Cardiac muscle cell (in vitro differentiated cells and primary cell): ENCODE results near the gene KCNMB2. TPM values are rescaled to one million over a fixed set of nuclear protein-coding genes. Genes with fewer than 3 reads are reported as not detected.

Source experiments
- DNase-seq, 2 donors: peaks; one replicate each; pipeline versions ENCODE4 v3.0.0 to v3.0.0-alpha.2; 2010 to 2017; ENCODE audit warnings: low read depth in 1 of 2, low spot score in 1 of 2
- H3K27ac ChIP-seq: fragments of 200-600 bp; sonication (generic); 2 replicates; pipeline ENCODE4 v1.5.1; 2016
- H3K27me3 ChIP-seq: fragments of 200-600 bp; sonication (generic); 2 replicates; pipeline ENCODE4 v1.6.0; 2016; ENCODE audit warnings: control low read depth
- H3K36me3 ChIP-seq: fragments of 200-600 bp; sonication (generic); 2 replicates; pipeline ENCODE4 v1.5.1; 2016; ENCODE audit warnings: control low read depth
- H3K4me1 ChIP-seq: fragments of 200-600 bp; sonication (generic); 2 replicates; pipeline ENCODE4 v1.8.1; 2017; ENCODE audit warnings: low read depth, mild to moderate bottlenecking, mixed run types
- H3K4me3 ChIP-seq: fragments of 200-600 bp; sonication (generic); 2 replicates; pipeline ENCODE4 v1.5.1; 2016; ENCODE audit warnings: mild to moderate bottlenecking
- H3K9me3 ChIP-seq: fragments of 200-600 bp; sonication (generic); 2 replicates; pipeline ENCODE4 v1.5.1; 2017; ENCODE audit warnings: low read depth, mild to moderate bottlenecking, control low read depth
- polyA plus RNA-seq: library from polyadenylated mRNA; unstranded; fragments of >200 nt; fragmentation: Nextera tagmentation; extraction: Ambion mirVana; gene quantifications from 2 replicates; pipeline ENCODE4 v1.2.1, GENCODE V29; 2016
- total RNA-seq: library from RNA; depleted of rRNA; stranded (reverse); fragments of >200 nt; gene quantifications from 2 replicates; pipeline ENCODE4 v1.2.3, GENCODE V29; 2016
- TF ChIP-seq, protein P1 (sequence below): IDR thresholded peaks from 2 replicates; pipeline ENCODE4 v1.5.1; 2012; ENCODE audit warnings: low read depth, mild to moderate bottlenecking, low read length

KCNMB2 gene
- total and polyA plus RNA-seq, 2 experiments from 2014 or later: 0.33 TPM; not detected in 1

DNA sequence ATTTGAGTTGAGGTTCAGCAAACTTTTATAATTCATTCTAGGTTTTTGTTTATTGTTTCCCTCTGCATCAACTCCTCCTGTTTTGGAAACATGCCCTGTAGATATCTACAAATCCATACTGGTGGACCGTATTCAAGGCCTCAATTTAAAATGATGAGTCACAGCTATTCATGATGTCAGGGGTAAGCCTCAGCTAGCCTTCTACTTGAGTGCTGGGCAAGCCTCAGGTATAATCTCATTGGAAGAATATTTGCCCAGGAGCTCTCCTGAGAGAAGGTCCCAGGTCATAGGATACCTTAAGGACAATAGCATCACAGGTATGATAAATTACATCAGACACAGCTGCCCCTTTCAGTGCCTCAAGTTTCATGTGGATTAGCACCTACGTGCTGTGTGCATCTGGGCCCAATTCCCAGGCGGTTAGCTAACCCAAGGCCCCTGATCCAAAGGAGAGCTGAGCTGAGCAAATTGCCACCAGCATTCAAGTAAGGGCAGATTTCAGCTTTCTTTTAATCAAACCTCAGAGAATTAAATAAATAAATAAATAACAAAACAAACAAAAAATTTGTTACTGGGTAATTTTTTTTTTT lies 87.5 kb downstream of the KCNMB2 start:
- H3K4me1 ChIP-seq: no peaks in the 10 kb centered on the region
- no peaks in the 10 kb centered on the region for H3K27me3 ChIP-seq
- DNase-seq: no peak
- TF ChIP-seq, protein P1, sequence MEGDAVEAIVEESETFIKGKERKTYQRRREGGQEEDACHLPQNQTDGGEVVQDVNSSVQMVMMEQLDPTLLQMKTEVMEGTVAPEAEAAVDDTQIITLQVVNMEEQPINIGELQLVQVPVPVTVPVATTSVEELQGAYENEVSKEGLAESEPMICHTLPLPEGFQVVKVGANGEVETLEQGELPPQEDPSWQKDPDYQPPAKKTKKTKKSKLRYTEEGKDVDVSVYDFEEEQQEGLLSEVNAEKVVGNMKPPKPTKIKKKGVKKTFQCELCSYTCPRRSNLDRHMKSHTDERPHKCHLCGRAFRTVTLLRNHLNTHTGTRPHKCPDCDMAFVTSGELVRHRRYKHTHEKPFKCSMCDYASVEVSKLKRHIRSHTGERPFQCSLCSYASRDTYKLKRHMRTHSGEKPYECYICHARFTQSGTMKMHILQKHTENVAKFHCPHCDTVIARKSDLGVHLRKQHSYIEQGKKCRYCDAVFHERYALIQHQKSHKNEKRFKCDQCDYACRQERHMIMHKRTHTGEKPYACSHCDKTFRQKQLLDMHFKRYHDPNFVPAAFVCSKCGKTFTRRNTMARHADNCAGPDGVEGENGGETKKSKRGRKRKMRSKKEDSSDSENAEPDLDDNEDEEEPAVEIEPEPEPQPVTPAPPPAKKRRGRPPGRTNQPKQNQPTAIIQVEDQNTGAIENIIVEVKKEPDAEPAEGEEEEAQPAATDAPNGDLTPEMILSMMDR: no peak
- no peaks in the 10 kb centered on the region for H3K9me3 ChIP-seq
- H3K27ac ChIP-seq: no peak overlapping the region
- no peak overlapping the region for H3K4me3 ChIP-seq
- no peaks in the 10 kb centered on the region for H3K36me3 ChIP-seq

DNA sequence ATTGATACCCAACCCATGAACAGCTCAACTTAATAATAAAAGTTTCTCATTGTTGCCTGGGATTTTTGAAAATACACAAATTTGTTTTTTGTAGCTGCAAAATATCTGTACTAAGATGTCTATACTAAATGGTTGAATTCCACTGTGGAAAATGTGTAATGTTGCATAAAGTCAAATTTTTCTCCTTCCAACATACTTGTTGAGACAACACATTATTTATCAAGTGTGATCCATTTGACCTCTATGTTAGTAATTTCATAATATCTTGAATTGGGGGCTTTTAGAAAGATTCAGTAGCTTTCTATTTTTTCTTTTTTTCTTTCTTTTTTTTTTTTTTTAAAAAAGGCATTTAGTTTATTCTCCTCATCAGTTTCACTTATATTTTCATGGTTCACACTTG lies 88.0 kb downstream of the KCNMB2 start:
- TF ChIP-seq, protein P1: no peak
- no peak for DNase-seq

DNA sequence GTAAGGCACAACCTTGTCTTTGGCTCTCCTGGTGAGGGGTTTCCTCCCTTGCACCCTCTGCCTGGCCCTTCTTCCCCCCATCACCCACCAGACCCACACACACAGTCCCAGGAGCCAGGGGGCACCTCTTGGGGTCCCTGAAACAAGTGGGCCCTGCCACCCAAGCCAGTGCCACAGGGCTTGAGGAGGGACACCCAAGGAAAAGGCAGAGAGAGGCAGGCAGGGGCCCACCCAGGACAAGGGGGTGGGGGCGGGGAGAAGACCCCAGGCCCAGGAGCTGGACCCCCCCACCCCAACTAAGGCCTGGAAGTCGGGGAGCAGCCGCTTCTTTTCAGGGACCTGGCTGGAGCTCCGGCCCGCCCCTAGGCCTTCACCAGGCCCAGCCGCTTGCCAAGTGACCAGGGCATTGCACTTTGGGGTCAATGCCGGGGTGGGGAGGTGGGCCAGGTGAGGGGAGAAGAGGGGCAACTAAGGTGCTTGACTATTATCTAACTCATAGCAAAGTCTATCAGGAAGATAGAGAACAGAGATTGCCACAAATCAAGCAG lies 88.9 kb downstream of the KCNMB2 start:
- Histone ChIP-seq H3K27ac (no peak overlapping the region), H3K36me3 (no peaks in the 10 kb centered on the region), H3K4me1 (no peaks in the 10 kb centered on the region), H3K9me3 (no peaks in the 10 kb centered on the region), H3K4me3 (no peak overlapping the region), H3K27me3 (no peaks in the 10 kb centered on the region)
- no peak for DNase-seq
- TF ChIP-seq, protein P1: no peak

More for the DNA sequence above, 88.0 kb downstream of the KCNMB2 start:
- no peak overlapping the region for H3K4me3 ChIP-seq
- H3K9me3 ChIP-seq: no peaks in the 10 kb centered on the region
- no peaks in the 10 kb centered on the region for H3K27me3 ChIP-seq
- H3K27ac ChIP-seq: no peak overlapping the region
- no peaks in the 10 kb centered on the region for H3K36me3 ChIP-seq
- no peaks in the 10 kb centered on the region for H3K4me1 ChIP-seq

DNA sequence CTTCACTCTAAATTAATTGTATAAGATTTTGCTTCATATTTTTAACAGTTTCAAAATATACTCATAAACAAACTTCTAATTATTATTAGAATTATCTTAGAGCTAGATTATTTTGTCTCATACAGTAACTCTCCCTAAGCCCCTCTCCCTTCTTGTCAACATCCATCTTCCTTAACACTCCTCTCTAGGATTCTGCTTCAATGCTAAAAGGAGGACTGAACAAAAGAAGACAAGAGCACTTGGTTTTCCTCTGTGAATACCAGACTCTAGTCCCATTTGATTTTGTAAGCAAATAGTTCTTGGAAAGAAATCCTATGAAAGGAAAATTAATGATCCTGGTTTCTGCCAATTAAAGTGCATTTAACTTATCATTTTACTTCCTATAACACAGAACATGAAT lies 91.8 kb downstream of the KCNMB2 start:
- Histone ChIP-seq H3K4me1 (no peaks in the 10 kb centered on the region), H3K4me3 (no peak overlapping the region), H3K27ac (no peak overlapping the region), H3K36me3 (no peaks in the 10 kb centered on the region), H3K9me3 (no peaks in the 10 kb centered on the region), H3K27me3 (no peaks in the 10 kb centered on the region)
- TF ChIP-seq, protein P1: no peak
- no peak for DNase-seq

GRCh38 chr3:178629430-178630178 lies 93.4 kb downstream of the KCNMB2 start:
- Histone ChIP-seq H3K36me3 (no peaks in the 10 kb centered on the region), H3K27me3 (no peaks in the 10 kb centered on the region), H3K9me3 (no peaks in the 10 kb centered on the region), H3K4me3 (no peak overlapping the region), H3K4me1 (no peaks in the 10 kb centered on the region), H3K27ac (no peak overlapping the region)
- TF ChIP-seq, protein P1: no peak
- no peak for DNase-seq
